WTC11 (cell line): ENCODE measurements around the gene DISC1.

Source experiments
- ATF1 ChIP-seq: sonication (generic); formaldehyde crosslinking; IDR thresholded peaks from 2 replicates; pipeline ENCODE4 v1.8.1; 2023; ENCODE audit warnings: mild to moderate bottlenecking, moderate library complexity, missing genetic modification reagents
- CTCF ChIP-seq: fragments of 200-600 bp; IDR thresholded peaks from 2 replicates; pipeline ENCODE4 v1.8.0; 2022; ENCODE audit warnings: antibody characterized with exemption
- FOXP4 ChIP-seq: sonication (generic); formaldehyde crosslinking; IDR thresholded peaks from 2 replicates; pipeline ENCODE4 v1.8.0; 2022; ENCODE audit warnings: mild to moderate bottlenecking, missing genetic modification reagents
- KAT7 ChIP-seq: sonication (generic); formaldehyde crosslinking; IDR thresholded peaks from 2 replicates; pipeline ENCODE4 v1.8.1; 2023; ENCODE audit warnings: missing genetic modification reagents, mild to moderate bottlenecking, borderline replicate concordance

- no peak for TF ChIP-seq CTCF
- no peak for TF ChIP-seq KAT7
- TF ChIP-seq FOXP4 (CRISPR knock-in tag), result no peak
- TF ChIP-seq ATF1 (CRISPR knock-in tag), result no peak
Observed at GRCh38 chr1:231934797-231935196, 308.2 kb downstream of the DISC1 start.
